GM19463 (cell line): ENCODE measurements around the gene PSMD1.
"Not testable (repeated sequence)": the region's sequence is repeated elsewhere in the genome, so short reads cannot be mapped to it uniquely, and the experiment has no call there.

Experiments
- ATAC-seq: cut with Tn5 transposase; IDR thresholded peaks from one replicate; pipeline ENCODE4 v1.9.1; 2021; ENCODE audit warnings: mild to moderate bottlenecking, moderate library complexity; ENCODE audit not compliant: unreplicated experiment

The PSMD1 gene

GRCh38 chr2:231052494-231053451 is 3.9 kb upstream of the PSMD1 start:
- ATAC-seq: peak; percentile 76

- ATAC-seq: no peak
Measured at GRCh38 chr2:231053846-231054245, 2.8 kb upstream of the PSMD1 start.

GRCh38 chr2:231057590-231057989 is 923 bp downstream of the PSMD1 start:
- no peak for ATAC-seq

GRCh38 chr2:231058761-231059550 is 2.3 kb downstream of the PSMD1 start:
- ATAC-seq: no peak

GRCh38 chr2:231059756-231060155 is 3.1 kb downstream of the PSMD1 start:
- no peak for ATAC-seq

- no peak for ATAC-seq
Measured at GRCh38 chr2:231062776-231063175, 6.1 kb downstream of the PSMD1 start.

- ATAC-seq: no peak
Measured at GRCh38 chr2:231063347-231063746, 6.7 kb downstream of the PSMD1 start.

GRCh38 chr2:231065966-231066365 is 9.3 kb downstream of the PSMD1 start:
- no peak for ATAC-seq

GRCh38 chr2:231067531-231067930 is 10.9 kb downstream of the PSMD1 start:
- ATAC-seq: not testable (repeated sequence)

- ATAC-seq: no peak
Measured at GRCh38 chr2:231068525-231069222, 12.0 kb downstream of the PSMD1 start.

GRCh38 chr2:231069379-231070054 is 12.8 kb downstream of the PSMD1 start:
- no peak for ATAC-seq

- ATAC-seq: no peak
Measured at GRCh38 chr2:231084565-231084964, 27.9 kb downstream of the PSMD1 start.

- ATAC-seq: no peak
Measured at GRCh38 chr2:231088754-231089153, 32.1 kb downstream of the PSMD1 start.

GRCh38 chr2:231093933-231094332 is 37.3 kb downstream of the PSMD1 start:
- ATAC-seq: no peak

GRCh38 chr2:231094736-231095346 is 38.2 kb downstream of the PSMD1 start:
- no peak for ATAC-seq

GRCh38 chr2:231099918-231100317 is 43.3 kb downstream of the PSMD1 start:
- no peak for ATAC-seq

- not testable (repeated sequence) for ATAC-seq
Measured at GRCh38 chr2:231100321-231100720, 43.7 kb downstream of the PSMD1 start.

- ATAC-seq: no peak
Measured at GRCh38 chr2:231100990-231101389, 44.3 kb downstream of the PSMD1 start.

- no peak for ATAC-seq
Measured at GRCh38 chr2:231102772-231103171, 46.1 kb downstream of the PSMD1 start.

GRCh38 chr2:231104115-231104713 is 47.5 kb downstream of the PSMD1 start:
- ATAC-seq: no peak
